ENCODE data around the gene FNDC5.

The FNDC5 gene

DNA sequence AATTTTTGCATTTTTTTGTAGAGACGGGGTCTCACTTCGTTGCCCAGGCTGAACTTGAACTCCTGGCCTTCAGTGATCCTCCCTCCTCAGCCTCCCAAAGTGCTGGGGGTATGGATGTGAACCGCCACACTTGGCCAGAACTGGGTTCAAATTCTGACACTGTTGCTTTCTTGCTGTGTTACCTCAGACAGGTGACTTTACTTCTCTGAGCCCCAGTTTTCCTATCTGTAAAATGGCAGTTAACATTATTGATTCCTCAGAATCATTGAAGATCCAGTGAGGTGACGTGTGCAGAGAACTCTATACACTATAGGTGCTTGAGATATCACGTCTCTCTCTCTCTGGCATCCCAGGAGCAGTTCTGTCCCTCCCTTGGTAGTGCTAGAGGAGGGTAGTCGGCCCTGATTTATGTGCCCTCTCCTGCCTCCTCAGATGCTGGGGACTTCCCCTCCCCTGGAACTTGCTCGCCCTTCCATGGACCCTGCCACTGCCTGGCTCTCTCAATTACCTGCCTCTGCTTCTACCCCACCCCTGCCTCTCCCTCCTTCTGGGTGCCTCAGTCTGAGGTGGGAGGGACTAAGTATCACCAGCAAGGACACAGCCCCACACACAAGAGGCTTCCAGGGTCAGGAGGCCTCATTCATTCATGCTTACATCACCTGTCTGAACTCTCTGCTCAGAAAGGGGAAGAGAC, 12.8 kb upstream of the FNDC5 start:
- no peak for DNase-seq

DNA sequence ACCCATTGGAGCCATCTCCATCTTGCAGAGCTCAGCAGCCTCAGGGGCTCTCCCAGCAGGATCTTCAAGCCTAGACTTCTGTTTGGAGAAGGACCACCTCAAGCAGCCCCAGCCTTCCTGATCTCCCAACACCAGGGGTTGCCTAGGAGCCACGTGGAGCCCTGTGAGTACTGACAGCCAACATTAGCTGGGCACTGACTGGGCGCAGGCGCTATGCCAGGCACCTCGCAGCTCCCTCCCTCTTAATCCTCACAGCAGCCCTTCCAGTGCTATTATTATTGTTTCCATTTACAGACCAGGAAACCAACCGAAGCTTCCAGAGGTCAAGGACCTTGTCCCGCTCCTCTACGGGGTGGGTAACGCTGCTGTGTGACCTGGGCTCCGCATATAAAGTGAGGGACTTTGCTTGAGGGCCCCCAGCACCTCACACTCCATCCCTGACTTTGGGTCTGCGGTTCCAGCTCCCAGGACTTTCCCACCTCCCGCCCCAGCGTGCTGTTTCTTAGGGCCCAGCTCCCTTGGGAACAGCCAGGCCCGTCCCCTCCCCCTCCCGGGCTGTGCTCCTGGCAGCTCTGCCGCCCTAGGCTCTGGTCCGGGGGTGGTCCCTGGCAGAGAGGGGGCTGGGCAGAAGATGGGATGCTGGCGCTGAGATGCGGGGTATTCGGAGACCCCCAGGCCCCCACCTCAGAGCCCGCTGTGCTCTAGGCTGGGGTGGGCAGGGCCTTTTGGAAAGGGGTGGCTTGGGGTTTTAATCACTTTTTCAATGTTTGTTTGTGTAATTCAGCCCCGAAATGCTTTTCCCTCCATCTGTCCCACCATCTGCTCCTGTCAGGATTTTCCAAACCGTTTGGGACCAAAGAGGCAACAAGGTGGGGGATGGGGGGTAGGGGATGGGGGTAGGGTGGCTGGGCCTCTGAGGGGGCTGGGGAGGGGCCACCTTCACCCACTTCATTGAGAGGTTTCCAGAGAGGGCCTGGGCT, 11.4 kb upstream of the FNDC5 start:
- DNase-seq = no peak

DNA sequence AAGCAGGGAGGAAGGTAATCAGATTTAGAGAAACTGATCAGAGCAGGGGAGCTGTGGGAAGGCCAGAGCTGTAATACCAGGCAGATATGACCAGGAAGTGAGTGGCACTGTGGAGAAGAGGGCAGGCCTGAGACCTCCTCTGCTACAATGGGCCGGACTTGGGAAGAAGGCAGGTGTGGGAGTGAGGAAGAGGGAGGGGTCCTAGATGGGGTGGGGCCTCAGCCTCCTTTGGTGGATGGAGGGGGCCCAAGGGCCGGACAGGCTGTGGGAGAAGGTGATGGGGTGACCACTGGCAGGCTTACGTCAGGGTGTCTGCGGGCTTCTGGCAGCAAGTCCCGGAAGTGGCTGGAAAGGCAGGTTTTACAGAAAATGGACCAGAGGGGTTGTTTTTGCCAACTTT, 10.6 kb upstream of the FNDC5 start:
- no peak for DNase-seq

DNA sequence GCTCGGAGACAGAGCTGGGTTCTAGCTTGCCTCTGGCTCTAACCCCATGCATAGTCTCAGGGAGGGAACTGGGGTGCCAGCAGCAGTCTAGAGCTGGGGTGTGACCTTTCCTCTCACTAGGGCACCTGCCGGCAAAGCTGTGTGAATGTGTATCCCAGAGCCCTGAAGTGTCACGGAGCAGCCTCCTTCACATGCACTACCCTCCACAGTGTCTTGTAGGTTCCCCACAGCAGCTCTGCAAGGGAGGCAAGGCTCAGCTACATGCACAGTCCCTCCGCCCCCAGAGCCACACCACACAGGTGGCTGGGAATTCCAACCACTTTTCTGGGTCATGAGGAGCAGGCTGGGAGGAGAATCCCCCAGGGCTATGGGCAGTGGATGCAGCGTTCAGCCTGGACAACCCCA, 7.9 kb upstream of the FNDC5 start:
- DNase-seq = no peak

DNA sequence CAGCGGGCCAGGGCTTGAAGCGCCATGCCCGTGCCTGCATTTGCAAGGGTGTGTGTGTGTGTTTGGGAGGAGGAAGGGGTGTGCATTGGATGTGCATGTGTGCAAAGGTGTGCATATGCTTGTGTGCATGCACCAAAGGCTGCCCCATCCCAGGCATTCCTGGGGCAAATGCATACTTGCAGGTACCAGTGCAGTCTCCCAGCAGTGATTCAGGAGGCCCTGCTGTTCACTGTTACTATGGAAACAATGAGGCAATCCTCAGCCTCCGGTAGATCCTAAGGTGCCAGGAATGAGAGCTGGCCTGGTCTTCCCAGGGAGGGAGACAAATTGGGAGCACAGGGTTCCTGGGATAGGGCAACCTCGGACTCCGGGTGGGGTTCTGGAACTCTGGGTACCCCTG, 7.5 kb upstream of the FNDC5 start:
- DNase-seq = no peak

DNA sequence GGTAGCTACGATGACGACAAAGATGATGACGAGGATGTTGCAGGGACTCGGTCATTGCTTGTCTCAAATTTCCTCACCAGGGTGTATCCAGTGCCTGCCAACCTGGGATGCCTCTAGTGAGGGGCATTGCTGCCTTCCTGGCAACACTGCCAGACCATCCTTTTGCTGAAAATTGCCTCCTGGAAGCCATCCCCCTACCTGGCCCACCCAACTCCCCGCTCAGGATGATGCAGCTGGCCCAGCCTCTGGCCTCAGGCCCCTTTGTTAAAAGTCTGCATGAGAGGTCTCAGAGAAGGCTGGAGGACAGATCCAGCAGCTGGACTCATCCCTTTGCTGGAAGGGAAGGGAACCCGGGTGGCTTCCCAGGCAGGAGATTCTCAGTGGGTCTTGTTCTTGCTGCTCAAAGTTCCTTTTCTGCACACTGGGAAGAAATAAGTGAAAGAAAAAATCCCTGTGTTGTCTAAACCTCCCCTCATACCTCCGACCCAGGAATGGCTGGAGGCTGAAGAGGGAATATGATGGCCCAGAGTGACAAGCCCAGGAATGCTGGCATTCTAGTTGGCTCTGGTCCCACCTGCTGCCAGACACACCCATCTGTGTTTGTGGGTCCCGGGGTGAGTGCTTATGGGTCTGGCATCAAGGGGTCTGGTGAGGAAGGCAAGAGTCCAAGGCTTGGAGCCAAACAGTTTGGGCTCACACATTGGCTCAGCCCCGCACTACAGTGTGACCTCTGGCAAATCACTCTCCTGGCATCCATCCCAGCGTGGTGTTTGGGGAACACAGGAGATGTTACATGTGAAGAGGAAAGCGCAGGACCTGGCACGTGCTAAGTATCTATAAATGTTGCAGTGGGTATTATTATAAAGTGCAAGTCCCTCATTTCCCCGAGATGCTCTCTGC, 6.7 kb upstream of the FNDC5 start:
- DNase-seq = no peak

DNA sequence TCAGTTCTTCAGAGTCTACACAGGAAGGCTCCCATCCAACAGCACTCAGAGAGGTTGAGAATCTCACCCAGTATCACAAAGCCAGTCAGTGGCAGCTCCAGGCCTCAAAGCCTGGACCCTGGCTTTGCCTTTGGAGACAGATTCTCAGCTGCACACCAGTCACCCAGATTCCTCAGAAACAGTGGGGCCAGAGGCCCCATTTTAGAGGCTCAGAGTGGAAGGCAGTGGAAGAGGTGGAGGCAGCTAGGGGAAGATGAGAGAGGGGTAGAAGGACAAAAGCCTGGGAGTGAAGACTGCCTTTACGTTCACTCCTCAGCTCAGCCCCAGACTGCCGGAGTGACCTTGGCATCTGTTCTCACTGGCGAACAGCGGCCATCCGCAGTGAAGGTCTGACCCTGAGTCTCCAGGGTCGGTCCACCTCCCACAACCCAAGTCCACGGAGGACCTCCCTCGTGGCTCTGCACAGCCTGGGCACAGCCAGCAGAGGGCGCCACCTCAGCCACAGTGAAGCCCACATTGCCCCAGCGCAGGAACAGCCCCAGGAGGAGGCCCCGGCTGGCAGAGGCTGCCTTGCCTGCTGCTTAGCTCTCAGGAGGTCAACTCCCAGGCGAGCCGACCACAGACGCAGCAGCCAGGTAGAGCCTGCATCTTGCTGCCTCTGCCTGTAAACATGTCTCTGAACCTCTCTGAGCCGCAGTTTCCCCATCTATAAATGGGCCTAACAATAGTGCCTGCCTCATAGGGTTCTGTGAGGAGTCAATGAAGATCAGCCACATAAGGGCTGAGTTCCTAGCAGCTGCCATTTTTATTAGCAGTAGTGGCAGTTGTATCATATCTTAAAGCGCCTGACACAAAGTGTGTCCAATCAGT, 5.9 kb upstream of the FNDC5 start:
- DNase-seq = peak; percentile 41

DNA sequence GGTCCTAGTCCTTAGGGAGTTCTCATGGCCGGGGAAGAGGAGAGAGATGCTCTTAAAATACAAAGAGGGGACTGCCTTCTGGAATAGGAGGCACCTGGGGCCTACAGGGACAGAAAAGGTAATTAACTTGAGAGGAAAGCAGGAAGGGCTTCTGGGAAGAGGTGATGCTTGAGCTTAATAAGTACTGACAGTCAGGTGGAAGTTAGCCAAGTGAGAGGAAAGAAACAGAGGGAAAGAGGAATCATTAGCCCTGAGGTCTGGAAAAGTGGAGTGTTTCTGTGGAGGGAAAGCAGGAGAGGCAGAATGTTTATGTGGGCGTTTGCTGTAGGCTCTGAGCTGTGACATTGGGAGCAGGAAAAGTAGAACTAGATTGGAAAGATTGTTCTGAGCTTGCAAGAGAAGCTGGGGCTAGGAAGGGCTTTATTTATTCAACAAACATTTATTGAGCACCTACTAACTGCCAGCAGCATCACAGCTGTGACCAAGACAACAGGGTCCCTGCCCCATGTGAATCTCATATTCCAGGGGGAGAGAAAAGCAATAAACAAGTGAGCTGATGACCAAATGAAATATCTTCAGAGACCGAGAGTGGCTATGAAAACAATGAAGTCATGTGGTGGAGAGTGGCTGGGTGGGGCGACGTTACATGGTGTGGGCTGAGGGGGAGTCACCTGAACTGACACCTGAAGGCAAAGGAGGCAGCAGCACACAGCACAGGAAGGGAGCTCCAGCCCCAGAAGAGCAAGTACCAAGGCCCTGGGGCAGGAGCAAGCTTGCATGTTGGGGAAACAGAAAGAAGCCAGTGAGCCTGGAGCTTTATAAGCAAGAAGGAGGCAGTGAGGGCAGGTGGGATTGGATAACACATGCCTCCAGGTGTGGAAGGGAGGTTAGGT, 4.4 kb upstream of the FNDC5 start:
- DNase-seq = no peak

DNA sequence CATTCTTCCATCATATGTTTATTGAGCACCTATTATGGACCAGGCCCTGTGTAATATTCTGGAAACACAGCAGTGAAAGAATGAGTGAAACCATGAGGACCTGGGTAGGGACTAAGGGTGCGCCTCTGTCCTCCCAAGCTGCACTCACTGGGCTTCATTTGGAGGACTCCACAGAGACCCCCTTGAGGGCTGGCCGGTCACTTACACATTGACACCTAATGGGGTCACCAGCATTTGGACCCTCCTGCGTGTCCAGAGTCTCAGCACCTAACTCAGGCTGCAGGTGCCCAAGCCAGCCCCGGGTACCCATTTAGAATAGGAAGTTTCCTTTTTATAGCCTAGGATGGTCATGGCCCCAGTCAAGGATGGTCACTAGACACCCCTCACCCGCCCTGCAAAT, 2.8 kb upstream of the FNDC5 start:
- no peak for DNase-seq

DNA sequence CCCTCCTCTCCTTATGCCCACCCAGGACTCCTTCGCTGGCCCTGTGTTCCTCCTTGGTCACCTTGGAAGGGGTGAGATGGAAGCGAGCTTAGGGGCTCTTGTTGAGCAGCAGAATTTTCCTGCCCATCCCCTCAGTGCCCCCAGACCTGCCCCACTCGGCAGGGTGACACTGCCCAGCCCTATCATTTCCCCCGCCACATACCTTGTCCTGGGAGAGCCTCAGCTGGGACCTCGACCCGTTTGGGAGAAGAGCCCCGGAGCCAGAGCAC, 1.4 kb upstream of the FNDC5 start:
- no peak for DNase-seq

DNA sequence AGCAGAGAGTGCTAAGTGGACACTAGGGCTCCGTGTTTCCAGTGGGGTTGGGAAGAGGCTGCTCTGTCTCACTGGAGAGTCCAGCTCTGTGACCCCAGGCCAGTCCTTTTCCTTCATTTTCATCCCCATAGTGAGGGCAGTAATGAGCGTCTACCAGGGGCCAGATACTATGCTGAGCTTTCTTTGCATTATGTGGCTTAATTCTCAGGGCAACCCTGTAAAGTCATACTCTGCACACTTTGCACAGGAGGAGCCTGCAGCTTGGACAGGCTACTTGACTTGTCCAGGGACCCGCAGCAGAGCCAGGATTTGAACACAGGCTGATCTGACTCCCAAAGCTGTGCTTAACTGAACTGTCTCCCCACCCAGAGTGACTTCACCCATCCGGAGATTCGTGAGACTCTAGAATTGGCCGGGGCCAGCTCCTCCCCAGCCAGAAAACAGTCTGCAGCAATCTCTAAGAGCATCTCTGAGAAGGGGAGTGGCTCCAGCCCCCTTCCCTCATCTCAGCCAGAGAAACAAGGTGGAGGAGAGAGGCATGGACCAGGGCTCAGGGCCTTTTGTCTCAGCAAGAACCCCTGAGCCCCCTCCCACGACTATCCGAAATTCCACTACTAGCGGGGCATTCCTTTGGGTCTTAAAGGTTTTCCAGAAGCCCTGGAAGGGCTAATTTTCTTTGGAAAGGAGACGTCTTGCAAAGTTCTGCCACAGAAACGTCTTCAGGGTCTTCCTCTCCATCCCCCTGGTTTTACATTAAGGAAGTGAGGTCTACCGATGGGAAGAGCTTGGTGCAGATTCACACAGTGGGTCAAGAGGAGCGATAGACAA, 866 bp upstream of the FNDC5 start:
- DNase-seq = no peak

DNA sequence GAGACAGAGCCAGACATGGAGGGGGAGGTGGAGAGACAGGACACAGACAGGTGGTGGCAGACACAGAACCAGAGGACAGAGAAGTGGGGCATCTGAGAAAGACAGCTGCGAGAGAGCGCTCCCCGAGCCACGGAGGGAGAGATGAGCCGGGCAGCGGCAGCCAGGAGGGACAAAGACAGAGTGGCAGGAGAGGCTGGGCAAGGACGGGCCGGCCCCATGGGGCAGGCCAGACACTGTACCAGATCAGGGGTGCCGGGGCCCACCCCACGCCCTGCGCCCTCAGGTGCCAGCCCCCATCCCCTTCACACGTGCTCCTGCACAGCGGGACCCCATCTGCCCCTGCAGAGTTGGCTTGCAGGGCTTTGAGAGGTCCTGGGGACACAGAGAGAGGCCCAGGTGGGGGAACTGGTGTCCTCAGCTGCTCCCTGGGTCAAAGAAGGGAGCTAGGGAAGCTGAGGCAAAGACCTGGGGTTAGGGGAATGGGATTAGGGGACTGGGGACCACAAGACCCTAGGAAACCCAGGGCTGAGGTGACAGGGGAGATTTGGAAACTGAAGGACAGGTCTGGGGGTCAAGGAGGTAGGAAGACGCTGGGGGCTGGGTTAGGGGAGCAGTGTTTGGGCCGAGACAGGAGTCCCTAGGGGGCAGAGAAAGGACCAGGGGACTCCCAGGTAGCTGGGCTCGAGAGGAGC, 643 bp downstream of the FNDC5 start:
- no peak for DNase-seq

DNA sequence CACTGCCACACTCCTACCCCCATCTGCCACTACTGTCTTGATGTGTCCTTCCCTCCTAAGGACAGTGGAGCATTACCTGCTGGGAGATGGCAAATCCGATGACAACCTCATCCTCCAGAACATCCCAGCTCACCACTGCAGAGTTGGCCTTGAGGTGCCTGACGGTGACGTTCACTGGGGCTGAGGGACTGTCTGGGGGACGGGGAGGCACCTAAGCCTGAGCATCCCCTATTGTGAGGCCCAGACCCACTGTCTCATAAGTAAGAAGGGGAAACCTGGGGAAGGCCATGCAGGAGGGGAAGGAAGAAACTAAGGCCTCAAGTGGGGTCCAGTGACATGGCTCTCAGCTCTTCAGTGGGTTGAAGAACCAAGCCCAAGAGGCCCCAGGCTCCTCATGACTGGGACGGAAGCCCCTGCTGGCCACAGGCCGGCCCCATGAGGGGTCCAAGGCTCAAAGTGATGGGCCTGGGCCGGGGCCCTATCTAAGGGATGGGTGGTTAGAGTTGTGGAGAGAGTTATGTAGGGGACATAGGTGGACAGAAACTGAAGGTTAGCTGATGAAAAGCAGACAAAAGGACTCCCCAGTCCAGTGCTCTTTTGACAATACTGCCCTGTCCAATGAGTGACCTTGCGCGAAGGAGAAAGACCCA, 1.8 kb downstream of the FNDC5 start:
- no peak for DNase-seq

DNA sequence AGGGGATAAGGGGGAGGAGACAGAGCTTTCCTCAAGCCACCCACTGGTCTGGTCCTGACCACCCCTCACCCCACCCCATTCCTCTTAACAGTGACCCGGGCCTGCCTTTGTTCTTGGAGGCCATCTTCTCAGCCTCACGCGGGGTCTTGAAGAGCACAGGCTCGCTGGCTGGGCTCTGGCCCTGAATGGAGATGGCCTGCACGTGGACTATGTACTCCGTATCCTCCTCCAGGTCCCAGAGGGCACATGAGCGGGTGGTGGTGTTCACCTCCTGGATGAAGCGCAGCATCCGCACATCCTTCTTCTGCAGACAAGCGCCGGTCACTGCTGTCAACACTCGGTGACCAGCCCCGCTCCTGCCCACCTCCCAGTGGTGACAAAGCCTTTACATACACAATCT, 2.6 kb downstream of the FNDC5 start:
- no peak for DNase-seq

DNA sequence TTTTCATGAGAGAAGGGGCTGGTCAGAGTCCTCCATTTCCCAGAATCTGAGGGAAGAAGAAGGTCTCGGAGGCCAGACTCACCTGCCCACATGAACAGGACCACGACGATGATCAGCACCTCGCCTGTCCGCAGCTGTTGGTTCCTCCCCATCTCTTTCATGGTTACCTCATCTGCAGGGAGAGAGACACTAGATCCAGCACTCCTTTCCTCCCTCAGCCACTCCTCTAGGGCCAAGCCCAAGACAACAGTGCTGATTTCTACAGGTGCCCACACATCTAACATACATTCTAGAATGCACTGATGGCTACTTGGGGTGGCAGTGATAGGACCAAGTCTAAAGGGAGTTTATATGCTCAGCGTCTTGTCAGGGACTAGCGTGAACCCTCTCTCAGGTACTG, 3.0 kb downstream of the FNDC5 start:
- no peak for DNase-seq

DNA sequence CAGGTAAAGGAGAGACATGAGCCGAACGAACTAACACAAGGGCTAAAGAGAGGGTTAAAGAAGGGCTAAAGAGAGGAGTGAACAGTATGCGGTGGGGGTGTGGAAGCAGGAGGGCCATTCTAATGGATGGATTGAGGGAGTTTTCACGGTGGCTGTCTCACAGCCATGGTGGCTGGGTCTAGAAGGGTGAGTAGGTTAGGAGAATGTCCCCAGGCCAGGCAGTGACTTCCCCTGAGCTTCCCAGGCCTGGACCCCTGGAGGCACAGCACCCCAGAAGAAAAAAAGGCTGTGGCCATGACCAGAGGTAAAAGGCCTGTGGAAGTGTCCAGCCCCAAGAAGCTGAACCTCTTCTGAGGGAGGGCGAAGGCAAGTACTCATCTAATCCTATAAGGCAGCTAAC, 3.6 kb downstream of the FNDC5 start:
- DNase-seq = no peak

DNA sequence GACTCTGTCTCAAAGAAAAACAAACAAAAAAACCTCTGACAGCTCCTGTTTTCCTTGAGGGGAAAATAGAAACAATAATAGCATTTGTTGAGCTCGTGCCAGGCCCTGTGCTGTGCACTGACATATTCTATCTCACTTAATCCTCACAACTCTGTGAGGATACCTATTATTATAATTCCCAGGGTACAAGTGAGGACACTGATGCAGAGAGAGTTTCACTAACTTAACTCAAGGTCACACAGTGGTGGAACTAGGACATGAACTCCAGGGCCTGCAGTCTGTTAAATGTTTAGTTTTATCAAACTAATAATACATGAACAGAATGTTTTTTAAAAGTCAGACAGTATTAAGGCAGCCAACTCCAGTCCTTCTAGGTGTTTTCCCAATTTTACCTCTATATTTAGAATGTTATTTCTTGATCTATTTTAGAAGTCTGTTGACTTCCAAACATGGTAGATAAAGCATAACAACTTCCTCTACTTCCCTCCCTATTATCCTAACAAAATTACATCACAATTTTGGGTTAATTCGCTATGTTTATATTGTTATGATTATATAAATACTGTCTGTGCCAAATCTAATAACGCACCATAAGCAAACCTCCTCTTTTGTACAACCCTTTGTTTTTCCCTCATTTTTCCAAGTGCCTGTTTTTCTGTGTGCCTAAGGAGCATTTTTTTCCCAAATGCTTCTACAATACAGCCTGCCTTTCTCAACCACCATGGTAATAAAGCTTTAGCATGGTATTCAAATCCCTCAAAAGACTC, 4.9 kb downstream of the FNDC5 start:
- no peak for DNase-seq

DNA sequence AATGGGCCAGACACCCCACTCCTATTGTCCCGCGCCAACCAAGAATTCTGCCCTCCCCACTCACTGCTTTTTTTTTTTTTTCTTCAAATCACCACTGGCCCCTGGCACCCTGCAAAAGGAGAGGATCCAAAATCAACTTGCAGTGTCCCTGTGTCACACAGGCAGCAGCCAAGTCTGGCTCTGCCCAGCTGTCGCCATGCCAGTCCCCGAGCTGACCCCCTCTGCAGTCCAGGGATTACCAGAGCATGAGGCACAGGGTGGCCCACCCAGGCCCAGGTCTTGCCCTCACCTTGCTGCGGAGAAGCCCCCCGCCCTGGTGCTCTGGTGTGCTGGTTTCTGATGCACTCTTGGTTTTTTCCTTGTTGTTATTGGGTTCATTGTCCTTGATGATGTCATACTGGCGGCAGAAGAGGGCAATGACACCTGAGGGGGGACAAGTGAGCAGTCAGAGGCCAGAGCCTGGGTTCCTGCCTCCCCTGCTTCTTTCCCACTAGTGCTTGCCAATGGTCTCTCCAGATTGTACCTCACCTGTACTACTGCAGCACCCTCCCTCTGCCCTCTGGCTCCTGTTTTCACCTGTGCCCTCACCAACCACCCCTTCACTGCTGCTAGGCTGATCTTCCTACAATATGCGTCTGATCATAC, 6.2 kb downstream of the FNDC5 start:
- no peak for DNase-seq
